ENCODE data around the gene KCNA5.

The KCNA5 gene

GRCh38 chr12:5015711-5016492 lies 27.8 kb upstream of the KCNA5 start:
- H4K8ac ChIP-seq (ENCODE audit: low read length), result no peak overlapping the region
- no peak overlapping the region for H2AK5ac ChIP-seq (ENCODE audit: low read length, severe bottlenecking)
- no peak overlapping the region for H3K9ac ChIP-seq (ENCODE audit: low read length)
- H3K4me3 ChIP-seq (ENCODE audit: insufficient read depth in 1 of 2, low read depth in 1 of 2, low read length in 2 of 2), result no peak overlapping the region
- peaks cover 5 to 48% of the 10 kb centered on the region in 2 experiments for H3K27me3 ChIP-seq (ENCODE audit: control insufficient read depth in 1 of 2, insufficient read depth in 1 of 2, low read length in 2 of 2)
- no peak overlapping the region for H2BK12ac ChIP-seq (ENCODE audit: low read length in 2 of 2)
- no peaks in the 10 kb centered on the region for H3K4me1 ChIP-seq (ENCODE audit: control insufficient read depth, insufficient read depth, low read depth, low read length)
- H4K91ac ChIP-seq (ENCODE audit: low read length), result no peak overlapping the region
- no peak overlapping the region for H2BK120ac ChIP-seq (ENCODE audit: low read depth, low read length)
- no peak overlapping the region for H3K4ac ChIP-seq (ENCODE audit: low read depth in 1 of 2, low read length in 2 of 2)
- no peaks in the 10 kb centered on the region for H3K9me3 ChIP-seq (ENCODE audit: control insufficient read depth, low read length)
- H2BK5ac ChIP-seq (ENCODE audit: low read depth, low read length, poor library complexity, severe bottlenecking), result no peak overlapping the region
- no peak overlapping the region for H2BK15ac ChIP-seq (ENCODE audit: low read depth, poor library complexity, severe bottlenecking)
- no peaks in the 10 kb centered on the region for H3K79me1 ChIP-seq (replicated peaks; ENCODE audit: low read length, poor library complexity, severe bottlenecking)
- no peak for DNase-seq
- 89% methylated on average over 10 of the region's 12 CpGs for whole genome bisulfite sequencing
- H3K36me3 ChIP-seq (ENCODE audit: control insufficient read depth in 1 of 2, insufficient read depth in 2 of 2, low read depth in 1 of 2, low read length in 2 of 2), result no peaks in the 10 kb centered on the region
- no peak overlapping the region for H3K23ac ChIP-seq (ENCODE audit: low read length in 2 of 2)
- no peak overlapping the region for H3K18ac ChIP-seq (ENCODE audit: low read depth in 1 of 2, low read length in 2 of 2)
- no peak overlapping the region for H3K27ac ChIP-seq (ENCODE audit: low read length, poor library complexity, severe bottlenecking)
- no peak overlapping the region for H3K4me2 ChIP-seq (ENCODE audit: low read length, poor library complexity, severe bottlenecking)
- H3K14ac ChIP-seq (ENCODE audit: low read length in 2 of 2), result no peak overlapping the region
- no peak overlapping the region for H2AFZ ChIP-seq (ENCODE audit: low read depth, low read length)

- DNase-seq, result no peak
- peaks cover 5 to 51% of the 10 kb centered on the region in 2 experiments for H3K27me3 ChIP-seq (ENCODE audit: control insufficient read depth in 1 of 2, insufficient read depth in 1 of 2, low read length in 2 of 2)
- no peaks in the 10 kb centered on the region for H3K9me3 ChIP-seq (ENCODE audit: control insufficient read depth, low read length)
- H2BK15ac ChIP-seq (ENCODE audit: low read depth, poor library complexity, severe bottlenecking), result no peak overlapping the region
- no peak overlapping the region for H3K9ac ChIP-seq (ENCODE audit: low read length)
- H3K79me1 ChIP-seq (replicated peaks; ENCODE audit: low read length, poor library complexity, severe bottlenecking), result no peaks in the 10 kb centered on the region
- H3K14ac ChIP-seq (ENCODE audit: low read length in 2 of 2), result no peak overlapping the region
- H2BK120ac ChIP-seq (ENCODE audit: low read depth, low read length), result no peak overlapping the region
- no peak overlapping the region for H4K91ac ChIP-seq (ENCODE audit: low read length)
- H2AK5ac ChIP-seq (ENCODE audit: low read length, severe bottlenecking), result no peak overlapping the region
- H3K4me3 ChIP-seq (ENCODE audit: insufficient read depth in 1 of 2, low read depth in 1 of 2, low read length in 2 of 2), result no peak overlapping the region
- no peak overlapping the region for H3K27ac ChIP-seq (ENCODE audit: low read length, poor library complexity, severe bottlenecking)
- H3K23ac ChIP-seq (ENCODE audit: low read length in 2 of 2), result no peak overlapping the region
- WGBS, result 83% methylated on average over 5 of the region's 5 CpGs
- H4K8ac ChIP-seq (ENCODE audit: low read length), result no peak overlapping the region
- H3K4me2 ChIP-seq (ENCODE audit: low read length, poor library complexity, severe bottlenecking), result no peak overlapping the region
- no peaks in the 10 kb centered on the region for H3K36me3 ChIP-seq (ENCODE audit: control insufficient read depth in 1 of 2, insufficient read depth in 2 of 2, low read depth in 1 of 2, low read length in 2 of 2)
- H3K4ac ChIP-seq (ENCODE audit: low read depth in 1 of 2, low read length in 2 of 2), result no peak overlapping the region
- H3K4me1 ChIP-seq (ENCODE audit: control insufficient read depth, insufficient read depth, low read depth, low read length), result no peaks in the 10 kb centered on the region
- no peak overlapping the region for H3K18ac ChIP-seq (ENCODE audit: low read depth in 1 of 2, low read length in 2 of 2)
- no peak overlapping the region for H2BK5ac ChIP-seq (ENCODE audit: low read depth, low read length, poor library complexity, severe bottlenecking)
- H2BK12ac ChIP-seq (ENCODE audit: low read length in 2 of 2), result no peak overlapping the region
- H2AFZ ChIP-seq (ENCODE audit: low read depth, low read length), result no peak overlapping the region
Observed at GRCh38 chr12:5016526-5016925, 27.2 kb upstream of the KCNA5 start.

GRCh38 chr12:5017638-5018348 lies 25.9 kb upstream of the KCNA5 start:
- Histone ChIP-seq H4K8ac (ENCODE audit: low read length) (no peak overlapping the region), H2AK5ac (ENCODE audit: low read length, severe bottlenecking) (no peak overlapping the region), H3K14ac (ENCODE audit: low read length in 2 of 2) (no peak overlapping the region), H3K4me2 (ENCODE audit: low read length, poor library complexity, severe bottlenecking) (no peak overlapping the region), H3K4me1 (ENCODE audit: control insufficient read depth, insufficient read depth, low read depth, low read length) (no peaks in the 10 kb centered on the region), H3K79me1 (replicated peaks; ENCODE audit: low read length, poor library complexity, severe bottlenecking) (no peaks in the 10 kb centered on the region), H3K36me3 (ENCODE audit: control insufficient read depth in 1 of 2, insufficient read depth in 2 of 2, low read depth in 1 of 2, low read length in 2 of 2) (no peaks in the 10 kb centered on the region), H4K91ac (ENCODE audit: low read length) (no peak overlapping the region), H2BK120ac (ENCODE audit: low read depth, low read length) (no peak overlapping the region), H3K9ac (ENCODE audit: low read length) (no peak overlapping the region), H3K27ac (ENCODE audit: low read length, poor library complexity, severe bottlenecking) (no peak overlapping the region), H3K27me3 (ENCODE audit: control insufficient read depth in 1 of 2, insufficient read depth in 1 of 2, low read length in 2 of 2) (peaks cover 5 to 57% of the 10 kb centered on the region in 2 experiments), H3K9me3 (ENCODE audit: control insufficient read depth, low read length) (no peaks in the 10 kb centered on the region), H3K4ac (ENCODE audit: low read depth in 1 of 2, low read length in 2 of 2) (no peak overlapping the region), H2AFZ (ENCODE audit: low read depth, low read length) (no peak overlapping the region), H2BK5ac (ENCODE audit: low read depth, low read length, poor library complexity, severe bottlenecking) (no peak overlapping the region), H2BK15ac (ENCODE audit: low read depth, poor library complexity, severe bottlenecking) (no peak overlapping the region), H3K18ac (ENCODE audit: low read depth in 1 of 2, low read length in 2 of 2) (no peak overlapping the region), H2BK12ac (ENCODE audit: low read length in 2 of 2) (no peak overlapping the region), H3K4me3 (ENCODE audit: insufficient read depth in 1 of 2, low read depth in 1 of 2, low read length in 2 of 2) (no peak overlapping the region), H3K23ac (ENCODE audit: low read length in 2 of 2) (no peak overlapping the region)
- DNase-seq, result no peak
- 79% methylated on average over 21 of the region's 24 CpGs for WGBS

DNA sequence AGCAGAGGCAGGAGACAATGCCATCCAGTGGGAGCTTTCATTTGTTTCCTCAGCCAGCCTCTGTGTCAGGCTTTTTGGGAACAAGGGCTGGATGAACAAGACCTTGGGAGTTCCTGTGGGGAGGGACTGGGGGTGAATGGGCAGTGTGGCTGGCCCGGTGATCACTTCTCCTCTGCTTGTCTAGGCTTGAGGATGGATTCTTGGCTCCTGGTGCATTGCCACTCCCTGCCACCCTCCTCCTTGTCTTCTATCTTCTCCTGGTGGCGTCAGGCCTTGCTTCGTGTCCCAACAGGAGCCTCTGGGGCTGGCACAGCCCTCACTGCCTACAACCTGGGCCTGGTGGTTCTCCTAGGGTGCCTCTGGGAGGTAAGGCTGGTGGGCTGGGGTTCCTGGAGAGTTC lies 25.0 kb upstream of the KCNA5 start:
- H3K14ac ChIP-seq (ENCODE audit: low read length in 2 of 2), result no peak overlapping the region
- no peak for DNase-seq
- 27% methylated on average over 2 of the region's 3 CpGs for WGBS
- no peak overlapping the region for H2AK5ac ChIP-seq (ENCODE audit: low read length, severe bottlenecking)
- H2AFZ ChIP-seq (ENCODE audit: low read depth, low read length), result no peak overlapping the region
- no peak overlapping the region for H2BK15ac ChIP-seq (ENCODE audit: low read depth, poor library complexity, severe bottlenecking)
- H4K8ac ChIP-seq (ENCODE audit: low read length), result no peak overlapping the region
- no peaks in the 10 kb centered on the region for H3K79me1 ChIP-seq (replicated peaks; ENCODE audit: low read length, poor library complexity, severe bottlenecking)
- H3K23ac ChIP-seq (ENCODE audit: low read length in 2 of 2), result no peak overlapping the region
- no peak overlapping the region for H4K91ac ChIP-seq (ENCODE audit: low read length)
- peaks cover 7 to 61% of the 10 kb centered on the region in 2 experiments for H3K27me3 ChIP-seq (ENCODE audit: control insufficient read depth in 1 of 2, insufficient read depth in 1 of 2, low read length in 2 of 2)
- H3K4me1 ChIP-seq (ENCODE audit: control insufficient read depth, insufficient read depth, low read depth, low read length), result no peaks in the 10 kb centered on the region
- H3K9ac ChIP-seq (ENCODE audit: low read length), result no peak overlapping the region
- H3K4me3 ChIP-seq (ENCODE audit: insufficient read depth in 1 of 2, low read depth in 1 of 2, low read length in 2 of 2), result no peak overlapping the region
- no peaks in the 10 kb centered on the region for H3K9me3 ChIP-seq (ENCODE audit: control insufficient read depth, low read length)
- H2BK5ac ChIP-seq (ENCODE audit: low read depth, low read length, poor library complexity, severe bottlenecking), result no peak overlapping the region
- H2BK12ac ChIP-seq (ENCODE audit: low read length in 2 of 2), result no peak overlapping the region
- H3K36me3 ChIP-seq (ENCODE audit: control insufficient read depth in 1 of 2, insufficient read depth in 2 of 2, low read depth in 1 of 2, low read length in 2 of 2), result no peaks in the 10 kb centered on the region
- no peak overlapping the region for H3K4ac ChIP-seq (ENCODE audit: low read depth in 1 of 2, low read length in 2 of 2)
- H3K27ac ChIP-seq (ENCODE audit: low read length, poor library complexity, severe bottlenecking), result no peak overlapping the region
- no peak overlapping the region for H3K4me2 ChIP-seq (ENCODE audit: low read length, poor library complexity, severe bottlenecking)
- no peak overlapping the region for H3K18ac ChIP-seq (ENCODE audit: low read depth in 1 of 2, low read length in 2 of 2)
- no peak overlapping the region for H2BK120ac ChIP-seq (ENCODE audit: low read depth, low read length)
